Osteocyte (in vitro differentiated cells): ENCODE data around the gene CT45A3. TPM values are rescaled to one million over a fixed set of nuclear protein-coding genes. Genes with fewer than 3 reads are reported as not detected.
"Not testable (repeated sequence)": the region's sequence is repeated elsewhere in the genome, so short reads cannot be mapped to it uniquely, and the experiment has no call there.

Experiments
- DNase-seq: peaks from one replicate; pipeline ENCODE4 v3.0.0; 2021; ENCODE audit warnings: mixed read lengths; ENCODE audit not compliant: unreplicated experiment; ENCODE audit errors: extremely low spot score
- H3K27ac Mint-ChIP-seq: one replicate; pipeline ENCODE4 v1.8.0; 2021; ENCODE audit warnings: mild to moderate bottlenecking, mixed read lengths; ENCODE audit not compliant: unreplicated experiment
- H3K27me3 Mint-ChIP-seq: one replicate; pipeline ENCODE4 v1.8.0; 2021; ENCODE audit warnings: mixed read lengths; ENCODE audit not compliant: unreplicated experiment
- H3K36me3 Mint-ChIP-seq: one replicate; pipeline ENCODE4 v1.8.0; 2021; ENCODE audit warnings: mixed read lengths; ENCODE audit not compliant: unreplicated experiment
- H3K4me1 Mint-ChIP-seq: one replicate; pipeline ENCODE4 v1.8.0; 2021; ENCODE audit warnings: mixed read lengths; ENCODE audit not compliant: unreplicated experiment
- H3K4me3 Mint-ChIP-seq: one replicate; pipeline ENCODE4 v1.8.0; 2021; ENCODE audit warnings: mild to moderate bottlenecking, moderate library complexity, mixed read lengths; ENCODE audit not compliant: unreplicated experiment
- H3K9me3 Mint-ChIP-seq: one replicate; pipeline ENCODE4 v1.8.0; 2021; ENCODE audit warnings: mixed read lengths; ENCODE audit not compliant: unreplicated experiment
- CTCF ChIP-seq: fragments of 200-600 bp; sonication (generic); IDR thresholded peaks from 2 replicates; pipeline ENCODE4 v1.5.0; 2021; ENCODE audit warnings: antibody characterized with exemption, mild to moderate bottlenecking, moderate library complexity
- total RNA-seq: library from RNA; stranded (reverse); gene quantifications from 2 replicates; pipeline ENCODE4 v1.2.1, GENCODE V29; 2021

CT45A3 gene
- total RNA-seq, 1 donor from 2014 or later = not detected

- no peak overlapping the region for H3K4me3 Mint-ChIP-seq
- no peaks in the 10 kb centered on the region for H3K36me3 Mint-ChIP-seq
- no peak for DNase-seq
- no peaks in the 10 kb centered on the region for H3K9me3 Mint-ChIP-seq
- H3K4me1 Mint-ChIP-seq = no peaks in the 10 kb centered on the region
- H3K27ac Mint-ChIP-seq = no peak overlapping the region
- H3K27me3 Mint-ChIP-seq = no peaks in the 10 kb centered on the region
- TF ChIP-seq CTCF = peak; percentile 39
These were observed 30.5 kb downstream of the CT45A3 start for GRCh38 chrX:135737366-135738071.

- not testable (repeated sequence) for H3K27ac Mint-ChIP-seq, H3K27me3 Mint-ChIP-seq, H3K9me3 Mint-ChIP-seq, H3K4me3 Mint-ChIP-seq, H3K36me3 Mint-ChIP-seq, H3K4me1 Mint-ChIP-seq, DNase-seq
These were observed 33.3 kb downstream of the CT45A3 start for GRCh38 chrX:135734666-135735065.

DNA sequence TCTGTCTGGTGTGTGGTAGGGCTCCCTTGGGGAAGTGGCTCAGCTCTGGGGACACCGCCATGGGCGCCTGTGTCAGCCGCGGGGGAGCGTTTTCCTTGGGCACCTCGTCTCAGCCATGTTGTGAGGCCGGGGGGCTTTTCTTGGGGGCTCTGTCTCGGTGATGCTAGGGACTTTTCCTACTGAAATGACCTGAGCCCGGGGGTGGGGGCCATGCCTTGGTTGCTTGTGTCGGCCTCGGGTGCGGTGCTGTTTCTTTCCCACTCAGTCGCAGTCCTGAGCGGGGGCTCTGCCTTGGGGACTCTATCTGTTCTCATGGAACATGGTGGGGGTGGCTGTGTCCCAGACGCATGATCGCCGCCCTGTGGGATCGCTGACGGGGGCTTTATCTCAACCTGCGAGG is 54.2 kb downstream of the CT45A3 start:
- H3K27ac Mint-ChIP-seq = no peak overlapping the region
- no peaks in the 10 kb centered on the region for H3K27me3 Mint-ChIP-seq
- no peaks in the 10 kb centered on the region for H3K4me1 Mint-ChIP-seq
- no peak for TF ChIP-seq CTCF
- DNase-seq = no peak
- H3K36me3 Mint-ChIP-seq = no peaks in the 10 kb centered on the region
- H3K9me3 Mint-ChIP-seq = peaks cover 3% of the 10 kb centered on the region
- H3K4me3 Mint-ChIP-seq = no peak overlapping the region

DNA sequence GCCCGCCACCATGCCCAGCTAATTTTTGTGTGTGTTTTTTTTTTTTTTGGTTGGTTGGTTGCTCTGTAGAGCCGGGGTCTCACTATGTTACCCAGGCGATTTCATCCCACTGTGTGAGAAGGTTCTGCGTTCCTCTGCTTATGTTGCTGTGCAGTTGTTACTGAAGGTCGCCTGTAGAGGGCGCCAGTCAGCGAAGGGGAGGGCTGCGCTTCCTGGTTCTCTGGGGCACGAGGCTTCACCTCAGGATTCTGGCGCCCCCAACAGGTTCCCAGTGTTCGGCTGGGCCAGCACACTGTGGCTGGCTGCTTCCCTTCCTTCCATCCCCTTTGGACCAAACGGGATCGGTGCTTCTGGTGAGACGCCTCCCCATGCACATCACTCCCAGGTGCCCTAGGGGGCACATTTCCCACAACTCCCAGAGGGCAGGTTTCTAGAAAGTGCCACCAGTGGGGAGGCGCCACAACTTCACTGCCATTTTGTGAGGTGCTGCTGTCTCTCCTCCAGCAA is 54.8 kb downstream of the CT45A3 start, which contains the start of gene CT45A1:
CT45A1 (plus strand) TSS at position 457 of the 507 bp plus-strand sequence. CDS start 5,302 bp downstream, outside the sequence.
- H3K9me3 Mint-ChIP-seq, H3K4me1 Mint-ChIP-seq, H3K27me3 Mint-ChIP-seq, H3K27ac Mint-ChIP-seq, H3K36me3 Mint-ChIP-seq, DNase-seq, H3K4me3 Mint-ChIP-seq: not testable (repeated sequence)

Other genes with a start within 250 kb of the CT45A3 start
- 5.3 and 6.4 TPM in 2 replicates for gene INTS6L, start 247.5 kb downstream of the CT45A3 start, total RNA-seq
- not detected in 2 replicates for gene CT45A1, start 54.6 kb downstream of the CT45A3 start, total RNA-seq
- not detected in 2 replicates for gene CT45A5, start 17.3 kb upstream of the CT45A3 start, total RNA-seq
- not detected in 2 replicates for gene CT45A6, start 34.6 kb upstream of the CT45A3 start, total RNA-seq
- not detected in 2 replicates for gene CT45A2, start 51.8 kb upstream of the CT45A3 start, total RNA-seq
- gene CT45A7, start 69.1 kb upstream of the CT45A3 start, total RNA-seq = not detected in 2 replicates
- gene CT45A8, start 86.3 kb upstream of the CT45A3 start, total RNA-seq = not detected in 2 replicates
- not detected in 2 replicates for gene CT45A9, start 103.6 kb upstream of the CT45A3 start, total RNA-seq
- not detected in 2 replicates for gene CT45A10, start 125.3 kb upstream of the CT45A3 start, total RNA-seq
- gene SAGE1, start 125.5 kb upstream of the CT45A3 start, total RNA-seq = not detected in 2 replicates
- gene MMGT1, start 205.8 kb upstream of the CT45A3 start, total RNA-seq = 30.9 and 32.4 TPM in 2 replicates
- gene SLC9A6, start 217.2 kb upstream of the CT45A3 start, total RNA-seq = 16.1 and 18.0 TPM in 2 replicates